Stomach smooth muscle (tissue), 2 donors: ENCODE data around the gene LAPTM5.

Source experiments
- H3K27ac ChIP-seq: one replicate; pipeline ENCODE4 v1.7.0; 2013; ENCODE audit warnings: mild to moderate bottlenecking, low read length, inconsistent platforms
- H3K27me3 ChIP-seq, 2 donors: one replicate each; pipeline ENCODE4 v1.7.0; 2013; ENCODE audit warnings: low read length in 2 of 2; ENCODE audit not compliant: insufficient read depth in 2 of 2, control insufficient read depth in 1 of 2
- H3K36me3 ChIP-seq, 2 donors: one replicate each; pipeline ENCODE4 v1.7.0; 2013; ENCODE audit warnings: low read length in 2 of 2; ENCODE audit not compliant: control insufficient read depth in 2 of 2, insufficient read depth in 2 of 2
- H3K4me1 ChIP-seq: one replicate; pipeline ENCODE4 v1.7.0; 2013; ENCODE audit warnings: low read length; ENCODE audit not compliant: control insufficient read depth, insufficient read depth
- H3K4me3 ChIP-seq, 2 donors: one replicate each; pipeline ENCODE4 v1.7.0; 2013; ENCODE audit warnings: low read length in 2 of 2
- H3K9ac ChIP-seq, 2 donors: one replicate each; pipeline ENCODE4 v1.7.0; 2013; ENCODE audit warnings: low read length in 2 of 2, mild to moderate bottlenecking in 1 of 2
- H3K9me3 ChIP-seq, 2 donors: one replicate each; pipeline ENCODE4 v1.7.0; 2013; ENCODE audit warnings: low read length in 2 of 2; ENCODE audit not compliant: control insufficient read depth in 2 of 2
- donor health status: healthy.
- donor health status: Pancreatic carcinoma.

Gene LAPTM5

GRCh38 chr1:30718636-30719405, 38.8 kb downstream of the LAPTM5 start:
- peak overlapping the region; percentile 93 to 98 for H3K9ac ChIP-seq
- H3K36me3 ChIP-seq, result no peaks in the 10 kb centered on the region

DNA sequence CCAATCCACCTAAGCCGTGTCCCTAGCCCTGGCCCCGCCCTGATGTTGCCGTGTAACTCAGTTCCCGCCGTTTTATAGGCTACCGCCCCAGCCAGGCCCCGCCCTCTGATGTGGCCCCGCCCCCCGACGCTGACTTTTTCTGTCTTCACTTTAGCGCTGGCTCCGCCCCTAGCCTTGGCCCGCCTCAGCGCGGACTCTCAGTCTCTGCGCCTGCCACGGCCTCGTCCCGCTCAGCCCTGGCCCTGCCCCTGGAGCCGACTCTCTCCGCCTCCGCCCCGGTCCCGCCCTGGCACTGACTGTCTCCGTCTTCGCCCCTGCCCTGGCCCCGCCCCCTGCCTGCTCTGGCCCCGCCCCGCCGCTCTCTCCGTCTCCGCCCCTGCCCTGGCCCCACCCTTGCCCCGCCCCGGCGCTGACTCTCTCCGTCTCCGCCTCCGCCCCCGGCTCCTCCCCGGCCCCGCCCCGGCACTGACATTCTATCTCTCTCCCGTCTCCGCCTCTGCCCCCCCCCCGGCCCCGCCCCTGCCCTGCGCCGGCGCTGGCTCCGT, 39.4 kb downstream of the LAPTM5 start:
- no peaks in the 10 kb centered on the region for H3K27me3 ChIP-seq
- H3K9ac ChIP-seq, result no peak overlapping the region
- H3K9me3 ChIP-seq, result peaks cover 0 to 6% of the 10 kb centered on the region in 2 donors
- peak overlapping the region; percentile 83 for H3K27ac ChIP-seq
- no peaks in the 10 kb centered on the region for H3K36me3 ChIP-seq
- H3K4me1 ChIP-seq, result peaks cover 11% of the 10 kb centered on the region
- H3K4me3 ChIP-seq, result peak overlapping the region in 1 of 2 donors; percentile 66

More at GRCh38 chr1:30718636-30719405, 38.8 kb downstream of the LAPTM5 start:
- Histone ChIP-seq H3K27me3 (no peaks in the 10 kb centered on the region), H3K27ac (peak overlapping the region; percentile 99), H3K9me3 (peaks cover 0 to 6% of the 10 kb centered on the region in 2 donors), H3K4me1 (peaks cover 11% of the 10 kb centered on the region), H3K4me3 (peak overlapping the region; percentile 71 to 80)

DNA sequence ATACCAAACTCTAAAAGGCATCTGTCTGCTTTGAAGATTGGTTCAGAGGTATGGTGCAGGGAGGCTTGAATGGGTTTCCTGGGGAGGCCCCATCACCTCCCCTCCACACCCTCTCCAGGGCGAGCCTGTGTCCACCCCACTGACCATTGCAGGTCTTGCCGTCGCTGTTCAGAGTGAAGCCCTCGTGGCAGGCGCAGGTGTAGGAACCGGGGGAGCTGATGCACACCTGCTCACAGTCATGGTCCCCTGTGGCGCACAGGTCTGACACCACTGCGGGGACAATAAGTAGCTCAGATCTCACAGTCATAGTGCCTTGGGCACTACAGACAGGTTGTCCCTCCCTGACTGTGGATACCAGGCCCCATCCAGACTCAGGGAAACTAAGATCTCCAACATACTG, 40.9 kb downstream of the LAPTM5 start:
- Histone ChIP-seq H3K27ac (no peak overlapping the region), H3K9me3 (peaks cover 0 to 6% of the 10 kb centered on the region in 2 donors), H3K4me1 (peaks cover 11% of the 10 kb centered on the region), H3K36me3 (no peaks in the 10 kb centered on the region), H3K4me3 (no peak overlapping the region), H3K9ac (no peak overlapping the region), H3K27me3 (no peaks in the 10 kb centered on the region)

DNA sequence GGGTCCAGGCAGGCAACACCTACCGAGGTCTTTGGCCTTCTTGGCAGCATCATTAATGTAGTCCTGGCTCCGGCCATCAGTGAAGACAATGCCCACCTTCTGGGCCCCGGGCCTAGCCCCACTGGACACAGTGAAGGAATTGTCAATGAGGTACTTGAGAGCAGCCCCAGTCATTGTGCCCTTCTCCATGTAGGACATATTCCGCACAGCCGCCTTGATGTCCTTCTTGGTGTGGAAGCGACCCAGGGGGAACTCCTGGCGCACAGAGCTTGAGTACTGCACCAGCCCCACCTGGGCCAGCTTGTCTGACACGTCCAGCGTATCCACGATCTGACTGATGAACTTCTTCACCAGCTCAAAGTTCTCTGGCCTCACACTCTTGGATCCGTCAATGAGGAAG, 41.7 kb downstream of the LAPTM5 start:
- no peaks in the 10 kb centered on the region for H3K27me3 ChIP-seq
- H3K4me3 ChIP-seq, result no peak overlapping the region
- no peaks in the 10 kb centered on the region for H3K36me3 ChIP-seq
- peaks cover 0 to 6% of the 10 kb centered on the region in 2 donors for H3K9me3 ChIP-seq
- peaks cover 11% of the 10 kb centered on the region for H3K4me1 ChIP-seq
- no peak overlapping the region for H3K27ac ChIP-seq
- no peak overlapping the region for H3K9ac ChIP-seq

- Histone ChIP-seq H3K9me3 (peaks cover 0 to 6% of the 10 kb centered on the region in 2 donors), H3K4me1 (peaks cover 11% of the 10 kb centered on the region), H3K4me3 (no peak overlapping the region), H3K9ac (no peak overlapping the region), H3K36me3 (no peaks in the 10 kb centered on the region), H3K27ac (no peak overlapping the region), H3K27me3 (no peaks in the 10 kb centered on the region)
Observed at GRCh38 chr1:30715216-30715615, 42.4 kb downstream of the LAPTM5 start.

GRCh38 chr1:30714536-30715090, 43.0 kb downstream of the LAPTM5 start:
- H3K27ac ChIP-seq, result no peak overlapping the region
- no peaks in the 10 kb centered on the region for H3K36me3 ChIP-seq
- no peak overlapping the region for H3K4me3 ChIP-seq
- no peak overlapping the region for H3K9ac ChIP-seq
- peaks cover 0 to 6% of the 10 kb centered on the region in 2 donors for H3K9me3 ChIP-seq
- peaks cover 10% of the 10 kb centered on the region for H3K4me1 ChIP-seq
- H3K27me3 ChIP-seq, result no peaks in the 10 kb centered on the region

- H3K27ac ChIP-seq, result no peak overlapping the region
- peaks cover 0 to 6% of the 10 kb centered on the region in 2 donors for H3K9me3 ChIP-seq
- no peaks in the 10 kb centered on the region for H3K36me3 ChIP-seq
- H3K4me1 ChIP-seq, result peaks cover 5% of the 10 kb centered on the region
- no peak overlapping the region for H3K4me3 ChIP-seq
- H3K27me3 ChIP-seq, result no peaks in the 10 kb centered on the region
- H3K9ac ChIP-seq, result no peak overlapping the region
Observed at GRCh38 chr1:30714025-30714424, 43.5 kb downstream of the LAPTM5 start.

- Histone ChIP-seq H3K9ac (no peak overlapping the region), H3K27ac (no peak overlapping the region), H3K4me3 (no peak overlapping the region), H3K27me3 (no peaks in the 10 kb centered on the region), H3K4me1 (no peaks in the 10 kb centered on the region), H3K9me3 (peaks cover 0 to 6% of the 10 kb centered on the region in 2 donors), H3K36me3 (no peaks in the 10 kb centered on the region)
Observed at GRCh38 chr1:30713311-30713710, 44.3 kb downstream of the LAPTM5 start.

GRCh38 chr1:30712583-30712982, 45.0 kb downstream of the LAPTM5 start:
- Histone ChIP-seq H3K4me3 (no peak overlapping the region), H3K9ac (no peak overlapping the region), H3K4me1 (peaks cover 3% of the 10 kb centered on the region), H3K27ac (no peak overlapping the region), H3K27me3 (no peaks in the 10 kb centered on the region), H3K36me3 (no peaks in the 10 kb centered on the region), H3K9me3 (peaks cover 0 to 6% of the 10 kb centered on the region in 2 donors)

DNA sequence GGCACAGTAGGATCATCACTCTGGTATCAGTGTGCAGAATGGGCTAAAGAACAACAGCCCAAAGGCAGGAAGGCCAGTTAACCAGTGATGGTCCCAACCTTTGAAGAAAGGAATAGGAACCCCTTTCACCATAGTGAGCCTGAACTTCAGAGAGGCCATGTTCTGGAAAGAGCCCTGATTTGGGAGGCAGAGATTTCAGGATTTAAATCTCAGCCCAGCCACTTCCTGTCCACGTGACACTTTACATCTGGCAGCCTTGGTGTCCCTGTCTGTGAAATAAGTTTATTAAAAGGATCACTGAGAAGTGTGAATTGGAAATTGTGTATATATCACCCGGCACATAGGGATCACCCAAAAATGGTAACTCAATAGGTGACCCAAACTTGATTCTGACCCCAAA, 47.2 kb downstream of the LAPTM5 start:
- Histone ChIP-seq H3K4me3 (no peak overlapping the region), H3K9ac (no peak overlapping the region), H3K27me3 (peaks cover 0 to 3% of the 10 kb centered on the region in 2 donors)

GRCh38 chr1:30708361-30708728, 49.2 kb downstream of the LAPTM5 start:
- Histone ChIP-seq H3K36me3 (no peaks in the 10 kb centered on the region), H3K4me1 (peaks cover 19% of the 10 kb centered on the region), H3K4me3 (no peak overlapping the region), H3K27ac (no peak overlapping the region), H3K9me3 (no peaks in the 10 kb centered on the region), H3K9ac (no peak overlapping the region), H3K27me3 (peaks cover 0 to 3% of the 10 kb centered on the region in 2 donors)

More for the DNA sequence above, 47.2 kb downstream of the LAPTM5 start:
- H3K4me1 ChIP-seq, result peaks cover 8% of the 10 kb centered on the region
- H3K9me3 ChIP-seq, result no peaks in the 10 kb centered on the region
- no peak overlapping the region for H3K27ac ChIP-seq
- no peaks in the 10 kb centered on the region for H3K36me3 ChIP-seq
